Inferior parietal cortex (tissue), 1 donor: ENCODE results near the gene NRIP1.

Experiments used
- DNase-seq: peaks from one replicate; pipeline ENCODE4 v3.0.0-alpha.2; 2016; ENCODE audit errors: extremely low spot score

NRIP1 gene

GRCh38 chr21:15064576-15065391 is at the start of gene NRIP1:
Gene NRIP1, minus strand, starts transcription at chr21:15065000. Its CDS starts 96,808 bp downstream, at chr21:14968192.
- DNase-seq = peak; percentile 79

- no peak for DNase-seq
These were observed 48.1 kb upstream of the NRIP1 start for GRCh38 chr21:15112858-15113257.

GRCh38 chr21:15108801-15109200 is 44.0 kb upstream of the NRIP1 start:
- no peak for DNase-seq

- no peak for DNase-seq
These were observed 39.7 kb upstream of the NRIP1 start for GRCh38 chr21:15104470-15104869.

- no peak for DNase-seq
These were observed 34.1 kb upstream of the NRIP1 start for GRCh38 chr21:15098908-15099307.

- no peak for DNase-seq
These were observed 33.4 kb upstream of the NRIP1 start for GRCh38 chr21:15098181-15098580.

GRCh38 chr21:15097580-15097979 is 32.8 kb upstream of the NRIP1 start:
- no peak for DNase-seq

GRCh38 chr21:15096146-15096545 is 31.3 kb upstream of the NRIP1 start:
- no peak for DNase-seq

- DNase-seq = no peak
These were observed 30.5 kb upstream of the NRIP1 start for GRCh38 chr21:15095326-15095725.

GRCh38 chr21:15094706-15095105 is 29.9 kb upstream of the NRIP1 start:
- no peak for DNase-seq

- no peak for DNase-seq
These were observed 28.4 kb upstream of the NRIP1 start for GRCh38 chr21:15093216-15093615.

GRCh38 chr21:15092745-15093144 is 27.9 kb upstream of the NRIP1 start:
- DNase-seq = no peak

GRCh38 chr21:15090390-15090789 is 25.6 kb upstream of the NRIP1 start:
- DNase-seq = no peak

GRCh38 chr21:15088488-15088887 is 23.7 kb upstream of the NRIP1 start:
- no peak for DNase-seq

GRCh38 chr21:15084668-15085067 is 19.9 kb upstream of the NRIP1 start:
- DNase-seq = no peak

- no peak for DNase-seq
These were observed 15.7 kb upstream of the NRIP1 start for GRCh38 chr21:15080526-15080925.

GRCh38 chr21:15079269-15079668 is 14.5 kb upstream of the NRIP1 start:
- no peak for DNase-seq

- DNase-seq = no peak
These were observed 13.4 kb upstream of the NRIP1 start for GRCh38 chr21:15078180-15078579.

GRCh38 chr21:15077529-15078145 is 12.8 kb upstream of the NRIP1 start:
- no peak for DNase-seq

- DNase-seq = no peak
These were observed 11.9 kb upstream of the NRIP1 start for GRCh38 chr21:15076730-15077129.

GRCh38 chr21:15071009-15071408 is 6.2 kb upstream of the NRIP1 start:
- DNase-seq = no peak

GRCh38 chr21:15066123-15066575 is 1.3 kb upstream of the NRIP1 start:
- DNase-seq = peak; percentile 83

GRCh38 chr21:15065392-15066122 is 757 bp upstream of the NRIP1 start:
- no peak for DNase-seq
